Head of caudate nucleus (tissue), 42 donors: ENCODE measurements around the gene ACTN3.
"Not testable (repeated sequence)": the region's sequence is repeated elsewhere in the genome, so short reads cannot be mapped to it uniquely, and the experiment has no call there.

Experiments
- DNase-seq, 42 donors: peaks; one replicate each; pipeline versions ENCODE4 v3.0.0 to v3.0.0-alpha.2; 2020 to 2021; ENCODE audit warnings: mixed read lengths in 7 of 42
- intact Hi-C: fragments of 100-400 bp; cut with DNase I; formaldehyde crosslinking; loops from one replicate; pipeline ENCODE4 v1.15.0; 2022

ACTN3 gene

DNA sequence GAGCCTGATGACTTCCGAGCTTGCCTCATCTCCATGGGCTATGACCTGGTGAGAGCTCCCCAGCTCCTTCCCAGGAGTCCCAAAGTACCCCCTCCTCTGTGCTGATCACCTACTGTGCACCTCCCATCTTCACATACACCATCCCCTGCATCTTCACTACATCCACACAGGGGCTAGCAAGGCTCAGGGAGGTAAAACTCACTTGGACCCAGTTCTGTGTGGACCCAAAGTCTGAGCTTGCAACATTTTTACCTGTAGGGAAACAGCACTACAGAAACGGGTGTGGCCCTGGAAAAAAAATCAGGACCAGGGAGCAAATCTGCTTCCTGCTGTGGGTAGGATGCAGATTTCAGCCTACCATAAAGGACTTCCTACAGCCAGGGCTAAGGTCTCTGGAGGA lies 15.6 kb downstream of the ACTN3 start:
- intact Hi-C loops, result no loop called here
- DNase-seq, result no peak

DNA sequence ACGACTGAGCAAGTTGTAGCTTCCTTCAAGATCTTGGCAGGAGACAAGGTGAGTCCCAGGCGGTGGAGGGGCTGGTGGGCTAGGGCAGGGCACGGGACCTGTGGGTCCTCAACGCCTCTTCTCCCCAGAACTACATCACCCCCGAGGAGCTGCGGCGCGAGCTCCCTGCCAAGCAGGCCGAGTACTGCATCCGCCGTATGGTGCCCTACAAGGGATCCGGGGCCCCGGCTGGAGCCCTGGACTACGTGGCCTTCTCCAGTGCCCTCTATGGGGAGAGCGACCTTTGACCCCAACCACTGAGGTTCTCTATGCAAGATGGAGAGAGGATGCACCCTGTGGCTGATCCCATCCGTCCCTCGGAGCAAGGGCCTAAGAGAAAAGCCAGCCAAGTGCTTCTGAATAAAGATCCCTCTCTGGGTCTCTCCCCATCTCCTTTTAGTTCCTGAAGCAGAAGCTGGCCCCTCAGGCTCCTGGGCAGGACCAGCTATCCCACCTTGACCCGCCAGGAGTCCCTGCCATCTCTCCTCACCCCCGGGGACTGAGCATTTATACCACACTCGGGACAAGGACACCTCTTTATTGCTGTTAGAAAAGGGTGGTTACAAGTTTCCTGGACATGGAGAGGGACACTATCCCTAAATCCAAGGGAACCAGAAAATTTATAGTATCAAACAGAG lies 16.3 kb downstream of the ACTN3 start:
- intact Hi-C loops, result no loop called here
- DNase-seq, result no peak

DNA sequence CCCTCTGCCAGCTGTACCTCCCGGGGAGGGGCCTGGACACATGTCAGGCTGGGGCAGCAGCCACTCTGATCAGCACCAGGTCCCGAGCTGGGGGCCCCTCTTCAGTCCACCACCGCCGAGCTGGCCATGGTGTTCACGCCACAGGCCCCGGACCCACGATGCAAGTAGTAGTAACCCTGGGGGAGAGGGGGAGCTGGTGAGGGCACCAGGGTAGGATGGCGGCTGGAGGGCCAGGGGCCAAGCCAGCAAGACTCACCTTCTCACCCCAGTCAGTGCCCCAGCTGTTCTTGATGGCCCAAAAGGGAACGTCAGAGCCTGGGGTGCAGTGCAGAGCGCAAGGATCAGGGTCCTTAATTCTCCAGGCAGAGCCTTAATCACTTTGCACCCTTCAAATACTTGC lies 17.1 kb downstream of the ACTN3 start:
- DNase-seq, result no peak
- intact Hi-C loops, result no loop called here

DNA sequence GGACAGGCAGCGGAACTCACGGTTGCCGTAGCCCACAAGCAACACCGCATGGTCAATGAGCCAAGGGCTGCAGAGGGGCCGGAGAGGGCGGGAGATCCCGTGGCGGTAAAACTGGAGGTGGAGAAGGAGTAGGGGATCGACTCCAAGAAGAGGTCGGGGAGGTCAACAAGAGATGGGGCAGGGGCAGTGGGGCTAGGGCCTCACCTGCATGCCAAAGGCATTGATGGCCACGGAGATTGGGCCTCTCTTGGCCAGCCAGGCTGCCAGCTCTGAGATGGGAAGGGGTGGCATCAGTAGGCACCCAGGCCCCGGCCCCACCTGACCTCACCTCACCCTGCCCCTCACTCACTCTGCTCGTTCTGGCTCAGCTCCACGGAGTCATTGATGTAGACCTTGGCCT lies 17.8 kb downstream of the ACTN3 start:
- DNase-seq, result no peak
- intact Hi-C loops, result no loop called here

DNA sequence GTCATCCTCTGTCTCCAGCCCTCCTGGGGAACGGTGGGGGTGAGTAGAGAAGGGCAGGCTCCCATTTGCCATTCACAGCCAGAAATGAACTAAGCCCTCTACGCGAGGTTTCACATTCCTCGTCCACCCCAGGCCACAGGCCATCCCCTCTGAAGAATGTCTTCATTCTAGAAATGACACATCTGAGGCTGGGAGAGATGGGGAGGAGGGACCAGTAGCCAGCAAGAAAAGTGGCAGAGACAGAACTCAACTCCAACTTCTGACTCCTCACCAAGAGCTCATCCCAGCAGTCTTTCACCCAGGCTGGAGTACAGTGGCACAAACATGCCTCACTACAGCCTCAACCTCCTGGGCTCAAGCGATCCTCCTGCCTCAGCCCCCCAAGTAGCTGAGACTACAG lies 18.3 kb downstream of the ACTN3 start:
- intact Hi-C loops, result no loop called here

DNA sequence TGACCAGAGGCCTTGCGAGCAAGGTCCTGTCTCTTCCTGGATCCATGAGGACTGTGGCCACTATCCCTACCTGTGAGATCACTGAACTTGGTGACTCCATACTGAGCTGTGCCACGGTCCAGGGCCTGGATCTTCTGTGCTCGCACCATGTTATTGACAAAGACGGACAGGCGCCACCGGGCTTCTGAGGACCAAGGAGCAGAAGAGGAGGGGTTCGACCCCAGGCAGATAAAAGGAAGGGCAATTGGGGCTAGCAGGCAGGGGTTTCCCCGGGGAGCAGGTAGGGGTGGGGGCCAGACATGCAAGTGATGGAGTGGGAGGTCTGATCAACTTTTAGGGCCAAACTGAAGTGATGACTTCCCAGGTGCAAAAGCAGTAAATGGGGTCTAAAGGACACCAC lies 19.5 kb downstream of the ACTN3 start:
- no peak for DNase-seq
- intact Hi-C loops, result no loop called here

More for the DNA sequence above, 18.3 kb downstream of the ACTN3 start:
- no peak for DNase-seq

DNA sequence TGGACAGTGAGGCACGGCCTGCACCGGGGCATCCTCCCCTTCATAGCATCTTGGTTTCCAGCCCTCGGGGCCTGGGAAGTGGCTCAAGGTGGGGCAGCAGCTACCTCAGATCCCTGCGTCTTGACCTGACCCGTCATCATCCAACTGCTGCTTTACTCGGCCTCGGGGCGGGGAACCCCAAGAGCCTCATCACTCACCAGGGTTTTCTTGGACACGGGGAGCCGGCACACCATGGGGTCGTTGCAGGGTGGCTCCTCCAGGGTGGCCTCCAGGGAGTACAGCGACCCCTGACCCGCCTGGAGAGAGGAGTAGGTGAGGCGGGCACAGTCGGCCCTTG lies 21.1 kb downstream of the ACTN3 start:
- intact Hi-C loops, result no loop called here
- peak in 1 of 42 donors; percentile 21 for DNase-seq

DNA sequence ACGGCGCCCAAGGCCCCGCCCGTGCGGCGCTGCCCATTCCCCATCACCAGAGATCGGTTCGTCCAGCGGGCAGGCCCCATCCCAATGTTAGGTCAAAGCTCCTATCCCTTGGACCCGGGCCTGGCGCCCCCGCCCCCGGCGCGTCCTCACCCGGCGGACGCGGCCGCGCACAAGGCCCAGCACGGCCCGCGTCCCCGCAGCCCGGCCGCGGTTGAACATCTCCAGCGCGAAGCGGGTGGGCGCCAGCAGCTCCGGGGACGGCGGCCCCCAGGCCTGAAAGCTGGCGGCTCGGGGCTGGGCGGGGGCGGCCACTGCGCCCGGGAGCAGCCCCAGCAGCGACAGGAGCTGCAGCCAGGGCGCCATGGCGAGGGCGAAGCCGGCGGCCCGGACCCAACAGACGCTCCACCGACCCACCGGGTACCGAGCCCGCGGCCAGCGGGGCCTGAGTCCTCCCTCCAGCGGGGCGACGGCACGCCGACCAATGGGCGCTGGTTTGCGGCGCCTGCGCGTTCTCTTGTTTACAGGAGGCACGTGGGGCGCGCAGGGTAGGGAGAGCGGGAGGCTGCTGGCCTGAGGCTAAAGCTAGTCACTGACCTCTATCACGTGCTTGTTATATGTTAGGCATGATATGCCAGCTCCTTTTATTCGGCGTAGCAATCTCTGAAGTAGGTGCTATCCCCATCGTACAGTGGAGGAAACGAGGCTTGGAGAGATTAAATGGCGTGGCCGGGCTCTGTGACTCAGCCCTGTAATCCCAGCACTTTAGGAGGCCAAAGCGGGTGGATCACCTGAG lies 21.6 kb downstream of the ACTN3 start, which contains the start of gene CTSF:
CTSF (minus strand) TSS at position 483 of the 793 bp plus-strand sequence; CDS start at position 363, 120 bp downstream.
- intact Hi-C loops, result no loop called here
- DNase-seq, result peak; percentile 88 to 98 (median 95)

DNA sequence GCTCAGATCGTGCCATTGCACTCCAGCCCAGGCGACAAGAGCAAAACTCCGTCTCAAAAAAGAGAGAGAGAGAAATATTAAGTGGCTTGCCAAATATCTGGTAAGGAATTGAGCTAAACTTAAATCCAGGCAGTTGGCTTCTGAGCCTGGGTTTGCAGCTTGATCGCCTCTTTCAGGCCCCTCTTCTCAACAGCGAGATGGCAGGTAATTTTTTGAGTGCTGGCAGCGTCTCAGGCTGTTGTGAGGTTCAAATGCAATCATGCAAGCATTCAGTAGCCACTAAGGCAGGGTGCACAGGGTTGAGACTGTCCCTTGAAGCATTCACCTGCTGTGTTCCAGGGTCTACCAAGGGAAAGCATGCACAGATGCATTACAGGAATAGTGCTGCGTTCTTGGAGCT lies 22.4 kb downstream of the ACTN3 start:
- no peak for DNase-seq
- intact Hi-C loops, result no loop called here

DNA sequence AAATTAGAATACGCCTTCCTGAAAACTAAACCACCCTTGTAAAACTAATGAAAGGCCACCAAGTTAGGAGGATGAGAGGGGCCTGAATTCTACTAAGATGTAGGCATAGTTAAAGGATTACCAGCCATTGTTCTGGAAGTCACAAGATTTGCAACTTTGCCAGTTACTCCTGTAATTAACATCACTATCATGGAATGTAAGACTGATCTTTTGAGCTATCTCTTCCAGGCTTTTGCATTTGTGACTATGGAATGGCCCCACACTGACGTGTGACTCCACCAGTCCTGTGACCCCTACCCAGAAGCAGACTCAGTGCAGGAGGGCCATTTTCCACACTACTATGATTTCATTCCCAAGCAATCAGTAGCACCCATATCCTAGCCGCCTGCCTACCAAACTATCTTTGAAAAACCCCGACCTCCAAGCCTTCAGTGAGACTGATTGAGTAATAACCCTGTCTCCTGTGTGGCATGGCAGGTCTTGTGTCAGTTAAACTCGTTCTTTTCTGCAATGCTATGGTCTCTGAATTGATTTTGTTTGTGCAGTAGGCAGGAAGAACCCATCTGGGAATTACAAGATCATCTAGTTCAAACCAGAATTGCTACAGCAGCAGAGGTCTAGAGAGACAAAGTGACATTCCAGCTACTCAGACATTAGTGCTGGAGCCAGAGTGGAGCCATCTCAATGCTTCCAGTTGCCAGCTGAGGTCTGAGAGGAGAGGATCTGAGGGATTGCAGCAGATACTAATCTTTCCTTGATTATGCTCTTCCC lies 23.6 kb downstream of the ACTN3 start:
- intact Hi-C loops, result loop anchor here (10.0 kb wide), 1 partner anchor 275 kb away; the partner anchor contains the start of gene RCE1
- no peak for DNase-seq

DNA sequence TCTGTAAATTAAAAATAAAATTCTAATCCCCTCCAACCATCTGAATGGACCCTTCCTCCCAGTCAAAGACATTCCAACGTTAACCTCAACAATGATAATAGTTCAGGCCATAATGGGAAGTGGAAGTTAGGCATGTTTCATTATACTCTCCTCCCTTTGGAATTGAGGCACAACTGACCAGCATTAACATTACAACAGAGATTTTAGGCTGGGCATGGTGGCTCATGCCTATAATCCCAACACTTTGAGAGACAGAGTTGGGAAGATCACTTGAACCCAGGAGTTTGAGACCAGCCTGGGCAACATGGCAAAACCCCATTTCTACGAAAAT lies 24.1 kb downstream of the ACTN3 start:
- intact Hi-C loops, result loop anchor here (10.0 kb wide), 1 partner anchor 274 kb away; the partner anchor contains the start of gene RCE1
- DNase-seq, result no peak

DNA sequence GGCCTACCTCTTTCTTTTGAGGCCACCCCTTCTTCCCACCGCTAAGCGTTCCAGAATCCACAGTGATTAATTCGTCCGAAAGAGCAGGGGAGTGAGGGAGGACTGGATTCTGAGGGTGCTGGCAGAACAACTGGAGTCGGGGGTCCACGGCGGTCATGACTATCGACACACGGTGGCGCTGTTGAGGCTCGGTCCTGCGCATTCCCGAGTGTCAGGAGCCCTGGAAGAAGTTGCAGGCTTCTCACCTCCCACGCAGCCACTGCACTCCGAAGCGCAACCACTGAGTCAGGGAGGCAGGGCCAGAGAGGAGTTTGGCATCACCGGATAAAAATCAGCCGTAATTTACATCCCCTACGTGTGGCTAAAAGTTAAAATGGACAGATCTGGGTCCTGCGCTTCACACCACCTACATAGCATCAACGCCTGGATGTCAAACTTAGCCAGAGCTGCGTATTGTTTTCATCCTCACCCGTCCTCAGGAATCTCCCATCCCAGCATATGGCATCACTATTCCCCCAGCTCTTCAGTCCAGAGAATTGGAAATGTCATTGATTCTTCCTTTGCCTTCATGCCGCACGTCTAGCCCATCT lies 32.4 kb downstream of the ACTN3 start:
- intact Hi-C loops, result loop anchor here (5.0 to 10.0 kb wide), 2 partner anchors 103 to 266 kb away; partner anchors contain the start of gene RCE1
- DNase-seq, result peak; percentile 67 to 93 (median 83)

DNA sequence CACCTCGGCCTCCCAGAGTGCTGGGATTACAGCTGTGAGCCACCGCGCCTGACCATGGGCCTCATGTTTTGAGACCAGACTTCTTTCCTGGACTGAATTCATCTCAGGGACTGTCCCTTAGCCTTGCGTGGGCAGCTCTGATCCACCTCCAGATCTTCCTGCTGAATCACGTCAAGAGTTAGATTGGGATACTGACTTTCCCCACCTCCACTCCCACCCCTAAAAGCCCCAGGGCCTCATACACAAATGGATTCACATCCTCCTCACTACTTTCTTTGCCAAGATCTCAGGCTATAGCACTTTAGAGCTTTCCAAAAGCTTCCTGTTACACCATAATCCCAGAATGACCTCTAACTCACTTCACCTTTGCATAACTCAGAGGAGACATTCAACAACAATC lies 34.1 kb downstream of the ACTN3 start:
- no peak for DNase-seq
- intact Hi-C loops, result no loop called here

DNA sequence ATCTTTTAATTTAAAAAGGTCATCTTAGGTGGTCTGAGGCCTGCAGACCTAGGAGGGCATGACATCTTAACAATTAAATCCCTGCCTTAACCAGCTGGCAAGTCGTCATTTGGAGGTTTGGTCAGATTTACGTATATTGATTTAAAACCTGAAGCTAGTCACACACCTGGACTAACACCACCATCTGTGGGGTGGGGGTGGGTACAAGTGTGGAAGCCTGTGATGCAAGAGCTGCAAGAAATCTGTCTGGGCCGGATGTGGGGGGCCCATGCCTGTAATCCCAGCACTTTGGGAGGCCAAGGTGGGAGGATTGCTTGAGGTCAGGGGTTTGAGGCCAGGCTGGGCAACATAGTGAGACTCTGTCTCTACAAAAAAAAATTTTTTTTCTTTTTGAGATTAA lies 34.6 kb downstream of the ACTN3 start:
- DNase-seq, result no peak
- intact Hi-C loops, result no loop called here

DNA sequence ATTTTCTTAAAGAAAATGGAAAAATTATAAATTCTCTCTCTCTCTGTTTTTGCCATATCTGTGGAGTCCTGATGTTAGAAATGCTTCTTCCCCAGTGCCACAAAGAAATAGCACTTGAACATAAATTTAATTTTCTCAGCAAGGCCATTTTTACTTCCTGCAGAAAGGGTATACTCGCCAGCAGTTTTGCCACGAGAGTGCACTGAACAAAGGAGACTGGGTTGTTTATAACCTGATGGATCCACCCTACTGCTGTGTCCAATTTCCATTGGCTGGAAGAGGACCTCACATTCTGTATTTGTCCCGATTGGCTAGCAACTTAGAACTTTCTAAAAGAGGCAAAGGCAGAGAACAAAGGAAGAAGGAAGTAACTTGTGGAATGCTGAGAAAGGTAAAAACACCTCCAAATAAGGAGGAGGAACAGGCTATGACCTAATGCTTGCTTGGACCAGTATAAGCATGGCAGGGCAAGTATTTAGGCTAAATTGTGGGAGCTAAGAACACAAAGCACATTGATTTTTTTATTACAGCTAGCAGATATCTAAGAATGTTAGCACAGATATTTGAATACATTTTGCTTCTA lies 36.0 kb downstream of the ACTN3 start:
- intact Hi-C loops, DNase-seq: not testable (repeated sequence)

DNA sequence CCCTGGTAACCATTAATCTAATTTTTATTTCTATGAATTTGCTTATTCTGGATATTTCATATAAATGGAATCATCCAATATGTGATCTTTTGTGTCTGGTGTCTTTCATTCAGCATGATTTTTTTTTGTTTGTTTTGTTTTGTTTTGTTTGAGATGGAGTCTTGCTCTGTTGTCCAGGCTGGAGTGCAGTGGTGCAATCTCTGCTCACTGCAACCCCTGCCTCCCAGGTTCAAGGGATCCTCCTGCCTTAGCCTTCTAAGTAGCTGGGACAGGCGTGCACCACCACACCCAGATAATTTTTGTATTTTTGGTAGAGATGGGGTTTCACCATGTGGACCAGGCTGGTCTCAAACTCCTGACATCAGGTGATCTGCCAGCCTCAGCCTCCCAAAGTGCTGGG lies 38.7 kb downstream of the ACTN3 start:
- intact Hi-C loops, DNase-seq: not testable (repeated sequence)

DNA sequence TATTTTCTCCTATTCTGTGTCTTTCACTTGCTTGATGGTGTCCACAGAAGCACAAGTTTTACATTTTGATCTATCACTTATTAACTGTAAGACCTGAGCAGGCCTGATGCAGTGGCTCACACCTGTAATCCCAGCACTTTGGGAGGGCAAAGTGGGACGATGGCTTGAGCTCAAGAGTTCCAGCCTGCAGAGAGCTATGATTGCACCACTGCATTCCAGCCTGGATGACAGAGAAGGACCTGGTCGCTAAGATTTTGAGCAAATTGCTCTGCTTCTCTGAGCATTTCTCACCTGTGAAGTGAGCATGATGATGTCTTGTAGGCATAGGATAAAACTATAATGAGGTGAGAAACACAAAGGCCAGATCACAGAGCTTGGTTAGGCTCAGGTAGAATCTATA lies 39.4 kb downstream of the ACTN3 start:
- intact Hi-C loops, result no loop called here
- DNase-seq, result no peak

DNA sequence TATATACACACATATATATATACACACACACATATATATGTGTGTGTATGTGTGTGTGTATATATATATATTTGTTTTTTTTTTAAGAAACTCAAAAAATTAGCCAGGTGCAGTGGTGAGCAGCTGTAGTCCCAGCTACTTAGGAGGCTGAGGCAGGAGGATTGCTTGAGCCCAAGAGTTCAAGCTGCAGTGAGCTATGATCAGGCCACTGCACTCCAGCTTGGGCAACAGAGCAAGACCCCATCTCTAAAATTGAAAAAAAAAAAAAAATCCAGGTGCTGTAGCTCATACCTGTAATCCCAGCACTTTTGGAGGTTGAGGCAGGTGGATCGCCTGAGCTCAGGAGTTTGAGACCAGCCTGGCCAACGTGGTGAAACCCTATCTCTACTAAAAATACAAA lies 42.6 kb downstream of the ACTN3 start:
- DNase-seq, result not testable (repeated sequence)

DNA sequence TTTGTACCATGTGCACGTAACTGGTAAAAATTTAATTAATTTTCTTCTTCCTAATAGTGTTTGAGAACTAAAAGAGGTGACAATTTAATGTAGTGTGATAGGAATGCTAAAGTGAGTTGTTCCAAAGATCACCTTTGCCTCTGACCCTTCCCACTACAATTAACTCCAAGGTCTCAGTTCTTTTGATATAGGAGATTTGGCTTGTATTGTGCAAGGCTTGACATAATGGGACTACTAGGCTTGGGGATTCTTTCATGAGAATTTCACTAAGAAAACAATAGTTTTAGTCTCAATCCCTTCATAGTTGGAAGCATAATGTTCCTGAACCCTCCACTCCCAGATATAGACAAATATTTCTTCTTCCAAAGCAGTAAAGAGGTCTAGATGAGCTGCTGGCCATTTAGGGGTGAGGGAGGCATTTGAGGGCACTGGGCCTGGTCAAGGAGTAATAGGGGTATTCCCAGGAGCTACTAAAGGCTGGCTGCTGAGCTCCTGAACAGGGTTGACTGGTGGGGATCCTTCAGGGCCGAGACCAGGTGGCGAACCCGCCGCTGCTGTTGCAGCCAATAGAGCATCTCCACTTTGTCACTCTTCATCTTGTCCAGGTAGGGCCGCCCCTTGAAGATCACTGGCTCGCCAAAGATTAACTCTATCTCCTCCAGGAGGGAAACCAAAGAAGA lies 43.4 kb downstream of the ACTN3 start:
- intact Hi-C loops, result no loop called here
- DNase-seq, result no peak

More for the DNA sequence above, 42.6 kb downstream of the ACTN3 start:
- intact Hi-C loops, result not testable (repeated sequence)
